ENCODE measurements around the gene PRDM16. TPM values are rescaled to one million over a fixed set of nuclear protein-coding genes. Genes with fewer than 3 reads are reported as not detected.

Gene PRDM16
- total and polyA plus RNA-seq, 2 experiments from 2014 or later, result 0.14 to 0.16 TPM

GRCh38 chr1:3415260-3416090, 346.5 kb downstream of the PRDM16 start (continued):
- TF ChIP-seq ZNF462 (CRISPR knock-in tag; IDR thresholded peaks at IDR 0.05) (no peak), ZNF331 (CRISPR knock-in tag; IDR thresholded peaks at IDR 0.05; ENCODE audit: low read depth) (no peak), POLR2AphosphoS5 (IDR thresholded peaks at IDR 0.05; ENCODE audit: low read depth) (no peak), CREB1 (CRISPR knock-in tag; IDR thresholded peaks at IDR 0.05; ENCODE audit: low read depth) (no peak), ZNF114 (CRISPR knock-in tag; IDR thresholded peaks at IDR 0.05) (no peak), JUNB (IDR thresholded peaks at IDR 0.05; ENCODE audit: unreplicated experiment) (no peak), REST (IDR thresholded peaks at IDR 0.05; ENCODE audit: unreplicated experiment) (no peak), NANOG (IDR thresholded peaks at IDR 0.05; ENCODE audit: borderline replicate concordance) (no peak), EZH2phosphoT487 (IDR thresholded peaks at IDR 0.05; ENCODE audit: unreplicated experiment) (no peak), EZH2 (IDR thresholded peaks at IDR 0.05; ENCODE audit: low read depth, unreplicated experiment) (no peak), CTCF (conservative IDR thresholded peaks at IDR 0.05; ENCODE audit: low read depth in 2 of 2) (no peak)

All from GM23338 (cell line).